ENCODE results near the gene MLPH. TPM values are rescaled to one million over a fixed set of nuclear protein-coding genes. Genes with fewer than 3 reads are reported as not detected.

Gene MLPH
- polyA plus RNA-seq, 1 of the 3 experiments (the other 2 are of a cell fraction): 93.6 TPM

- no peaks in the 10 kb centered on the region for H3K27me3 ChIP-seq (ENCODE audit: insufficient read depth)
- no peaks in the 10 kb centered on the region for H3K36me3 ChIP-seq (replicated peaks in 1 of 2; ENCODE audit: control insufficient read depth in 1 of 2, insufficient read depth in 2 of 2, low read length in 1 of 2)
- TF ChIP-seq EZH2phosphoT487 (IDR thresholded peaks at IDR 0.05; ENCODE audit: borderline replicate concordance, low read depth): no peak
- TF ChIP-seq ZBTB33 (IDR thresholded peaks at IDR 0.05; ENCODE audit: borderline replicate concordance, low read depth): no peak
- no peak for TF ChIP-seq CTCF (IDR thresholded peaks at IDR 0.05)
- TF ChIP-seq ELF1 (IDR thresholded peaks at IDR 0.05): no peak
- no peak for TF ChIP-seq GABPA (IDR thresholded peaks at IDR 0.05; ENCODE audit: low read depth)
- TF ChIP-seq EP300 (IDR thresholded peaks at IDR 0.05; ENCODE audit: borderline replicate concordance in 1 of 2, low read depth in 1 of 2, low read length in 1 of 2): no peak
- TF ChIP-seq REST (IDR thresholded peaks at IDR 0.05; ENCODE audit: low read depth, low read length): no peak
- no peak for TF ChIP-seq PBX3 (IDR thresholded peaks at IDR 0.05)
- no peak for TF ChIP-seq RFX5 (IDR thresholded peaks at IDR 0.05; ENCODE audit: low read length)
- no peak for TF ChIP-seq FOSL2 (IDR thresholded peaks at IDR 0.05; ENCODE audit: borderline replicate concordance, low read depth)
- no peak for TF ChIP-seq RXRA (IDR thresholded peaks at IDR 0.05; ENCODE audit: borderline replicate concordance, low read depth)
- no peak for TF ChIP-seq RCOR1 (IDR thresholded peaks at IDR 0.05; ENCODE audit: low read length)
- no peak for TF ChIP-seq TAF1 (IDR thresholded peaks at IDR 0.05; ENCODE audit: borderline replicate concordance, low read depth, low read length)
- no peak for TF ChIP-seq IRF3 (IDR thresholded peaks at IDR 0.05; ENCODE audit: low read depth, low read length)
Measured at GRCh38 chr2:237577458-237577857, 90.4 kb downstream of the MLPH start.

More at GRCh38 chr2:237577458-237577857, 90.4 kb downstream of the MLPH start:
- 85% methylated on average over 5 of the region's 10 CpGs for WGBS (ENCODE audit: low lambda C conversion rate)
- Histone ChIP-seq H3K4me3 (ENCODE audit: low read depth in 2 of 2, low read length in 1 of 2) (no peak overlapping the region), H3K9ac (no peak overlapping the region), H3F3A (replicated peaks; ENCODE audit: insufficient read depth) (no peaks in the 10 kb centered on the region), H3K79me2 (ENCODE audit: insufficient read depth) (no peaks in the 10 kb centered on the region), H3K9me3 (no peaks in the 10 kb centered on the region), H4K20me1 (ENCODE audit: insufficient read depth) (no peaks in the 10 kb centered on the region), H2AFZ (ENCODE audit: low read depth) (no peak overlapping the region), H3K4me2 (no peak overlapping the region), H3K4me1 (ENCODE audit: control insufficient read depth in 1 of 2, insufficient read depth in 2 of 2, low read depth in 1 of 2, low read length in 1 of 2) (peaks cover 2 to 21% of the 10 kb centered on the region in 2 experiments; a peak in 3 of 4 replicates), H3K9me2 (no peaks in the 10 kb centered on the region), H3K27ac (ENCODE audit: low read depth in 2 of 2, low read length in 1 of 2) (no peak overlapping the region)
- CTCF ChIA-PET: interaction anchor here (0.9 to 7.9 kb wide), 2 partner anchors 65 to 423 kb away, joined by 4 to 311 read pairs; no protein-coding TSS in a partner anchor
- POLR2A ChIA-PET: no interaction called here
- DNase-seq: no peak
